WTC11 (cell line): ENCODE results near the gene IL31. TPM values are rescaled to one million over a fixed set of nuclear protein-coding genes. Genes with fewer than 3 reads are reported as not detected.
A peak's percentile ranks its signal among the peaks of the same experiment; 100 is the strongest.

Experiments
- ATAC-seq: fragments of 200-7000 bp; cut with Tn5 transposase; 2 replicates; pipeline ENCODE4 v1.10.0; 2021; ENCODE audit warnings: mild to moderate bottlenecking, moderate library complexity
- CTCF ChIA-PET: fragments of 300-600 bp; sonication (Branson Sonifier 250); formaldehyde crosslinking; loops from one replicate; lab custom pipeline; 2021; ENCODE audit warnings: antibody characterized with exemption; lab: Charles Lee
- POLR2A ChIA-PET: fragments of 350-600 bp; sonication (Branson Sonifier 250); formaldehyde crosslinking; loops from one replicate; lab custom pipeline; 2021; ENCODE audit warnings: antibody characterized with exemption; lab: Charles Lee
- DNase-seq: peaks from one replicate; pipeline ENCODE4 v3.0.0; 2021; ENCODE audit warnings: low spot score
- H3K27ac Mint-ChIP-seq: 2 replicates; pipeline ENCODE4 v1.8.0; 2021; ENCODE audit warnings: mixed read lengths
- H3K27me3 Mint-ChIP-seq: 2 replicates; pipeline ENCODE4 v1.8.0; 2021; ENCODE audit warnings: low read depth, mild to moderate bottlenecking, moderate library complexity, mixed read lengths
- H3K36me3 Mint-ChIP-seq: 2 replicates; pipeline ENCODE4 v1.8.0; 2021; ENCODE audit warnings: mixed read lengths
- H3K4me1 Mint-ChIP-seq: 2 replicates; pipeline ENCODE4 v1.8.0; 2022; ENCODE audit warnings: mixed read lengths
- H3K4me3 Mint-ChIP-seq: 2 replicates; pipeline ENCODE4 v1.8.0; 2021; ENCODE audit warnings: mild to moderate bottlenecking, moderate library complexity, mixed read lengths
- H3K9me3 Mint-ChIP-seq: 2 replicates; pipeline ENCODE4 v1.8.0; 2021; ENCODE audit warnings: mixed read lengths
- CREB1 ChIP-seq: sonication (generic); formaldehyde crosslinking; IDR thresholded peaks from 2 replicates; pipeline ENCODE4 v1.8.0; 2023; ENCODE audit warnings: mild to moderate bottlenecking, missing genetic modification reagents
- IRF2 ChIP-seq: sonication (generic); formaldehyde crosslinking; IDR thresholded peaks from 2 replicates; pipeline ENCODE4 v1.8.0; 2022; ENCODE audit warnings: low read depth, missing genetic modification reagents, borderline replicate concordance
- NFATC4 ChIP-seq: fragments of 250-450 bp; sonication (Bioruptor Pico); IDR thresholded peaks from 2 replicates; pipeline ENCODE4 v1.9.0; 2021; ENCODE audit warnings: mild to moderate bottlenecking
- NR2C2 ChIP-seq: sonication (generic); formaldehyde crosslinking; IDR thresholded peaks from 2 replicates; pipeline ENCODE4 v1.8.0; 2022; ENCODE audit warnings: mild to moderate bottlenecking, missing genetic modification reagents
- RELA ChIP-seq: sonication (generic); formaldehyde crosslinking; IDR thresholded peaks from 2 replicates; pipeline ENCODE4 v1.8.1; 2022; ENCODE audit warnings: missing genetic modification reagents, mild to moderate bottlenecking, borderline replicate concordance
- SMAD3 ChIP-seq: sonication (generic); formaldehyde crosslinking; IDR thresholded peaks from 2 replicates; pipeline ENCODE4 v1.8.0; 2022; ENCODE audit warnings: missing genetic modification reagents, mild to moderate bottlenecking, borderline replicate concordance
- STAT6 ChIP-seq: sonication (generic); formaldehyde crosslinking; conservative IDR thresholded peaks from 2 replicates; pipeline ENCODE4 v1.8.1; 2023; ENCODE audit warnings: mild to moderate bottlenecking, low read depth, missing genetic modification reagents, moderate library complexity
- TEAD4 ChIP-seq: sonication (generic); formaldehyde crosslinking; IDR thresholded peaks from 2 replicates; pipeline ENCODE4 v1.8.0; 2022; ENCODE audit warnings: mild to moderate bottlenecking, missing genetic modification reagents
- TP53 ChIP-seq: sonication (generic); formaldehyde crosslinking; IDR thresholded peaks from 2 replicates; pipeline ENCODE4 v1.8.1; 2023; ENCODE audit warnings: mild to moderate bottlenecking, missing genetic modification reagents
- USF1 ChIP-seq: sonication (generic); formaldehyde crosslinking; IDR thresholded peaks from 2 replicates; pipeline ENCODE4 v1.8.0; 2022; ENCODE audit warnings: mild to moderate bottlenecking, missing genetic modification reagents
- USF2 ChIP-seq: sonication (generic); formaldehyde crosslinking; IDR thresholded peaks from 2 replicates; pipeline ENCODE4 v1.8.1; 2023; ENCODE audit warnings: mild to moderate bottlenecking, missing genetic modification reagents, moderate library complexity
- ZNF281 ChIP-seq: sonication (generic); formaldehyde crosslinking; IDR thresholded peaks from 2 replicates; pipeline ENCODE4 v1.8.0; 2023; ENCODE audit warnings: mild to moderate bottlenecking, missing genetic modification reagents
- total RNA-seq: library from RNA; stranded (reverse); gene quantifications from 3 replicates; pipeline ENCODE4 v1.2.3, GENCODE V29; 2021

The IL31 gene
- total RNA-seq, 1 experiment from 2014 or later: not detected

- TF ChIP-seq STAT6 (CRISPR knock-in tag) (no peak), TEAD4 (no peak), TP53 (no peak), RELA (no peak)
These were observed 33.0 kb upstream of the IL31 start (continued) for GRCh38 chr12:122206976-122207375.

- POLR2A ChIA-PET: interaction anchor here (0.9 to 1.1 kb wide), 2 partner anchors 16 kb away, joined by 3 read pairs; no protein-coding TSS in a partner anchor
- CTCF ChIA-PET: interaction anchor here (1.1 to 1.9 kb wide), 2 partner anchors 16 to 74 kb away, joined by 4 to 8 read pairs; no protein-coding TSS in a partner anchor
- TF ChIP-seq STAT6 (CRISPR knock-in tag): no peak
- TF ChIP-seq USF2 (CRISPR knock-in tag): peak; percentile 74
- TF ChIP-seq CREB1 (CRISPR knock-in tag): 0 out of 2 replicates have a peak, but pooled peaks have one; percentile 13
- 0 out of 2 replicates have a peak, but pooled peaks have one; percentile 54 for TF ChIP-seq NFATC4
- TF ChIP-seq SMAD3 (CRISPR knock-in tag): 0 out of 2 replicates have a peak, but pooled peaks have one; percentile 62
- no peak for TF ChIP-seq NR2C2
- TF ChIP-seq USF1 (CRISPR knock-in tag): peak; percentile 81
- TF ChIP-seq ZNF281 (CRISPR knock-in tag): peak; percentile 70; the same call in 1 of the 2 replicates
- TF ChIP-seq IRF2 (CRISPR knock-in tag): no peak
- TF ChIP-seq, all 79 proteins: peak for 6
- Mint-ChIP-seq H3K36me3 (peaks cover 25% of the 10 kb centered on the region), H3K4me3 (no peak overlapping the region), H3K9me3 (no peaks in the 10 kb centered on the region), H3K4me1 (peaks cover 24% of the 10 kb centered on the region), H3K27ac (0 out of 2 replicates have a peak overlapping the region, but pooled peaks have one; percentile 74), H3K27me3 (peaks cover 44% of the 10 kb centered on the region)
- DNase-seq (no peak), ATAC-seq (no peak; the same call in 1 of the 2 replicates)
These were observed 32.3 kb upstream of the IL31 start for GRCh38 chr12:122206111-122206881.
